ENCODE data around the gene HCLS1.
A peak's percentile ranks its signal among the peaks of the same experiment; 100 is the strongest.
"Not testable (repeated sequence)": the region's sequence is repeated elsewhere in the genome, so short reads cannot be mapped to it uniquely, and the experiment has no call there.

Gene HCLS1

DNA sequence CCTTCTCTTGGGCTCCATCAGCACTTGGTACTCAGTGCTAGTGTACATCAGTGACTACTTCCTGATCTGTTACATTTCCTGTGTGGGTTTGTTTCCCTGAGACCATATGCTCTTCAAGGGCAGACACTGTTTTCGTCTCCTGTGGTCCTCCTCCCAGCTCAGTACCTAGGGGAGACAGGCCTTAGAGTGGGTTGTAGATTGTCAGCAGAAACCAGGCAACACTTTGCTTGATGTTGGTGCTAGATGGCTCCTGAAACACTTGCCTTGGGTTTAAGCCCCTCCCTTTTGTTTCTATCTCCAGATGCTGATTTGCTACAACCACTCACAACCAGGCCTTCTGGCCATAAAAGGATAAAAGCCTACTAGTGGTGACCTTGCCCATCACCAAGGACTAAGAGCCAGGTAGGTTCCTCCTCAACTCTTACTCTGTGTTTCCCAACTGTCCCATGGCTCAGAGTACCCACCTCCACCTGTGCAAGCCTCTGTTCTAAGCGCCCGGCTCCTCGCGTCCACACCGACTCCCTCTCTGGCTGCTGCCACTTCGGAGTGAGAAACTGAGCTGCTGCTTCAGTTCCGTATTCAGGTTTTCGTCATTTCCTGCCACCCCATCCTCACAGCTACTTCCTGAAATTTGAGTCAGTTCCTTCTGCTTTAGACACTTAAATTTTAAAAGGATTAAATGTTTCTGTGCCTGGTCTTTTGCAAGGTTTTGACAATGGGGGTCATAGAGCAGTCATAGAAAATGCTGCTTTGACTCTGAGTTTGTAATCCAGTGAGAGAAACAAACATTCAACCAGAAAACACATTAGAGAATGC, at the start of gene HCLS1:
Gene HCLS1 (minus strand): TSS at position 548 of the 816 bp plus-strand sequence. CDS start 2,556 bp downstream, outside the sequence.
- DNase-seq (ENCODE audit: low read depth) = peak; percentile 51

- no peak for DNase-seq (ENCODE audit: low read depth)
Measured at GRCh38 chr3:121710347-121710746, 49.6 kb upstream of the HCLS1 start.

- DNase-seq (ENCODE audit: low read depth) = no peak
Measured at GRCh38 chr3:121707531-121708273, 47.0 kb upstream of the HCLS1 start.

GRCh38 chr3:121705541-121705940, 44.8 kb upstream of the HCLS1 start:
- DNase-seq (ENCODE audit: low read depth) = no peak

DNA sequence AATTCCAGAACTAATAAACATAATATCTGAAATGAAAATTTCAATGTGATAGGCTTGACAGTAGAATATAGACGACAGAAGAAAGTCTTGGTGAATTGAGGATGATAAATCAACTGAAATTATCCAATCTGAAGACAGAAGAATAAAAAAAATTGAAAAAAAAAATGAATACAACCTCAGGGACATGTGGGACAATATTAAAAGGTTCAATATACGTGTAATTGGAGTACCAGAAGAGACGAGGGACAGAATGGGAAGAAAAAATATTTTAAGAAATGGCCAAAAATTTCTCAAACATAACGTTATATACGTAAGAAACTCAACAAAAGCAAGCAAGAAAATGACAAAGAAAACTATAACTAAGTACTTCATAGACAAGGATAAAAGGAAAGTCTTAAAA, 43.3 kb upstream of the HCLS1 start:
- no peak for DNase-seq (ENCODE audit: low read depth)

DNA sequence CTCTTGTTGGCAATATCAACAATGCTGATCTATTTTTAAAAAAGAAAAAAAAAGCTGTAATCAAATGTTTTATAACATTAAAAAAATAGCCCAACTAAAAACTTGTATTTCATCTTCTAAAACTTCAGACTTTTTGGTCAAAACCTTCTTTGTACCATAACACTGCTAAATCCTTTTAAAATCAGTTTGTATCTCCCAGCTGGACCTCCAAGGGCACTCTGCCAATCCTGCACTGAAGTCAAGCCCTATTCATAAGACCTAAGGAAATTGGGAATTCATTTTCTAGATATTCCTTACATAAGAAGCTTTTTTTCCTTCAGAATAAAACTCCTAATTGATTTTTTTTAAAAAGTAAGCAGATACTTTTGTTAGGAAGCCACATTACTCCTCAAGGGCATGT, 38.2 kb upstream of the HCLS1 start:
- no peak for DNase-seq (ENCODE audit: low read depth)

- DNase-seq (ENCODE audit: low read depth) = no peak
Measured at GRCh38 chr3:121698476-121698875, 37.8 kb upstream of the HCLS1 start.

DNA sequence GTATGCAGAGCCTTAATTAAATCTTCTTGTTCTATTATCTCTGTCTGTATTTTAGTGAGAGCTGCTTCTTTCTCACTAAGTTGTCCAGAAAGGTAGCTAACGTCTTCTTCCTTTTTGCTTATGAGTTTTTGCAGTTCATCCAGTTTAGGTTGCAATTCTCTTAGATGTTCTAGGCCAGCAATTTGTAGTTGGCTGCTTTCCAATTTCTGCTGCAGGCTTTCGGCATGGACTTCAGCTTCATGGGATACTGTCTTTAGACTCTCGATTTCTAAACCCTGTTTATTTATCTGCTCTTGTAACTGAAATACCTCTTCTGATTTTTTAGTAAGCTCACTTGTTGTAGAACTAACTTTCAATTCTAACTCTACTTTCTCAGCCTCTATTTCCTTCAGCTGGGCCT, 35.5 kb upstream of the HCLS1 start:
- DNase-seq (ENCODE audit: low read depth) = no peak

GRCh38 chr3:121692010-121692699, 31.5 kb upstream of the HCLS1 start:
- no peak for DNase-seq (ENCODE audit: low read depth)

DNA sequence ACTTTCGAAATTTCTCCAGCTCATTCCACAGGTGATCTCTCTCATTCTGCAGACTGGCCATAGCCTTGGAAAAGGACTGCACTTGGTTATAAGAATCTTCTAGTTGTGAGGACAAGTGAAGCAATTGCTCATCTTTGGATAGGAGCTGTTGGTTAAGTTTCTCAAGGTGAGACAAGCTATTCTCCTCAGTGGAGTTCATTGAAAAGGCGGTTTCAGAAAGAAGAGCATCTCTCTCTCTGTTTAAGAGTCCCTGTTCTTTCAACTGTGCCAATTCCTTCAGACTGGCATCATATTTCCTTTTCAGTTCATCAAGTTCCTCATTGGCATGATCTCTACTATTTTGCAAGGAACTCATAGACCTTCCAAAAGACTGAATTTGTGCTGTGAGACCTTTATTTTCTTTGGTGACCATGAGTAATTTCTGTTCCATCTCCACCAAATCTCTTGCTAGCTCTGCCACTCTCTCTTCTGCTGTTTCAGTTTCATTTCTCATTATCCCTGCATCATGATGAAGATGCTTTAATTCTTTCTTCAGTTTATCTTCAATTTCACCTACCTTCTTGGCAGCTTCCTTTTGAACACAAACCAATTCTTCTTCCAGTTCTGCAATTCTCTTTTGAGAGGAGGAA, 30.2 kb upstream of the HCLS1 start:
- DNase-seq (ENCODE audit: low read depth) = no peak

- not testable (repeated sequence) for DNase-seq (ENCODE audit: low read depth)
Measured at GRCh38 chr3:121688747-121689146, 28.0 kb upstream of the HCLS1 start.

- no peak for DNase-seq (ENCODE audit: low read depth)
Measured at GRCh38 chr3:121681792-121682191, 21.1 kb upstream of the HCLS1 start.

DNA sequence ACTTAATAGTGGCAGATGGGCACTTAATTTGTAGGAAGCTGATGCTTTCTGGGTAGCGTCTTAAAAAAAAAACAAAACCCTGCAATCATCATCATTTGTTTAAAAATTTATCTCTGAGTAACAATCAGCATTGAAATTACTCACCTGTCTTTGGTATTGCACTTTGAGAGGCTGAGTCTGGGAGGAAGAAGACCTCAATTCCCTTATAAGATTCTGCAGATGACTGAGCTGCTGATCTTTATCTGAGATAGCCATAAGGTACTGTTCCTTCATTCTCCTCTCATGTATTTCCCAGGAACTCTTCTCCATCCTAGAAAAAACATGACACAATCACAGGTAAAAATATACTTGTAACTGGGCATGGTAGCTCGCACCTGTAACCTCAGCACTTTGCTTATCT, 16.4 kb upstream of the HCLS1 start:
- DNase-seq (ENCODE audit: low read depth) = no peak

DNA sequence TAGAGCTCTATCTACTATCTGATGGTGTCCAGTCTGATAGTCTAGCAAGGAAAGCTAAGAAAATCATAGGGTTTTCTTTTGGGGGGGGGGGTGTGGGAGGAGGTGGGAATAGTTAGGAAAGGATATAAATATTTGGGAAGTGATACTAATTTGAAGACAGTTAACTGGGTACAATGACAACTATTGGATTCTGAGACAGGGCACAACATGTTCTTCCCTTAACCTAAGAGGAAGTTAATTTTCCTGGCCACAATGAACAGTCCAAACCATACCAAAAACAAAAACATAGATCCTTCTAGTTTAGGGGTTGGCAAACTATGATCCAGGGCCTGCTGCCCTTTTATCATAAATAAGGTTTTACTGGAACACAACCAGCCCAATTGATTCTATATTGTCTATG, 10.0 kb upstream of the HCLS1 start:
- no peak for DNase-seq (ENCODE audit: low read depth)

DNA sequence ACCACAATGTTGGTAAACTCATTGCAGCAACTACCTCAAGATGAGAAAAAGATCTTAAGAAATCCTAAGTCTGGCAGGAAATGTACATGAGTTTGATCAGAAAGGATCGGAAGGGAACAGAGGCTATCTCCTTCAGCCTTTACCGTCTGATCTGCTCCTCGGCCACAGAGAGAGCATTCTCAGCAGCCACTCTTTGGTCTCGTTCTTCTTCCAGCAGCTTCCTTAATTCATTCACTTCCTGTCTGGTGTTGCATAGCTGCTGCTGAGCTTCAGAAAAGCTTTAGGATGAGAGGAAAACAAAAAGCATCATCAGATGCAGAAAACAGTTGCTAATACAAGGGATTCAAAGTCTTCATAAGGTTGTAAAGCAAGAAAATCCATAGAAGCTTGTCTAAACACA, 6.6 kb upstream of the HCLS1 start:
- no peak for DNase-seq (ENCODE audit: low read depth)

GRCh38 chr3:121665488-121665887, 4.8 kb upstream of the HCLS1 start:
- no peak for DNase-seq (ENCODE audit: low read depth)

DNA sequence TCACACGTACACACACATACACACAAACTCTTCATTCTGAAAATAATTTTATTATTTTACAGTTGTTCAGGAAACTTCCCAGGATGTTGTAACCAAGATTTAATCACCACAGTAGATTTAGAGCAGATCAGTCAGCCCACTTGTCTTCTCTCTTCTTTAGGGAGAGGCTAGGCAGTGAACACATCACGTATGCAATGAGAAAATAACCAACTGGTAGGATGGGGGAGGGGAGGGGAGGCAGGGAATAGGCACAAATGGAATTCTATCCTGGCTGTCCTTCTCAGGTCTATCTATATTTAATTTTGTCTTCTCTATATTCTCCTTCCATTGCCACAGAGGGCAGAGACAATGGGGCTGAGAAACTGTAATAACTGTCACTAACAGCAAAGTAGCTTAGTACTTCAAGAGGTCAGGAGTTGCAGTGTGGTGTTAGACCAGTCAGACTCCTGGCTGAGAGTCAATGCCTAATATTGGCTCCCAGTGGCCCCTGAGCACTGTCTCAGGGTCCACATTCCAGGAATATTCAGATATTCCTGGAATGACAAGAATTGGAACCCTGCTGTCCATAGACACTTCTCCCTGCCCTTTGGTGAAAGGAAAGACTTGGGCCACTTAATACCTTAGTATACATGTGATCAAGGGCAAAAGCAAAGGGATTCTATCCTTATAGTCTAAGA, 2.6 kb upstream of the HCLS1 start:
- DNase-seq (ENCODE audit: low read depth) = no peak

GRCh38 chr3:121662742-121663141, 2.0 kb upstream of the HCLS1 start:
- DNase-seq (ENCODE audit: low read depth) = no peak

- DNase-seq (ENCODE audit: low read depth) = no peak
Measured at GRCh38 chr3:121661376-121661775, 673 bp upstream of the HCLS1 start.

- no peak for DNase-seq (ENCODE audit: low read depth)
Measured at GRCh38 chr3:121659586-121659985, 1.1 kb downstream of the HCLS1 start.

- DNase-seq (ENCODE audit: low read depth) = no peak
Measured at GRCh38 chr3:121658716-121659435, 1.8 kb downstream of the HCLS1 start.
